LoVo (cell line): Measurements from ENCODE around the gene NFATC1.

ENCODE experiments used
- DNase-seq: peaks from one replicate; pipeline ENCODE4 v3.0.0-alpha.2; 2016; ENCODE audit warnings: low spot score

NFATC1 gene

GRCh38 chr18:79507546-79508480 is 112.1 kb downstream of the NFATC1 start:
- DNase-seq: no peak

GRCh38 chr18:79508565-79509535 is 113.1 kb downstream of the NFATC1 start:
- DNase-seq: no peak

GRCh38 chr18:79509536-79509930 is 113.8 kb downstream of the NFATC1 start:
- no peak for DNase-seq

- DNase-seq: no peak
These were observed 114.4 kb downstream of the NFATC1 start for GRCh38 chr18:79510046-79510685.

GRCh38 chr18:79510731-79511241 is 115.1 kb downstream of the NFATC1 start:
- no peak for DNase-seq

- DNase-seq: no peak
These were observed 115.5 kb downstream of the NFATC1 start for GRCh38 chr18:79511271-79511670.

- no peak for DNase-seq
These were observed 116.1 kb downstream of the NFATC1 start for GRCh38 chr18:79511671-79512301.

GRCh38 chr18:79512461-79513380 is 117.0 kb downstream of the NFATC1 start:
- no peak for DNase-seq

- no peak for DNase-seq
These were observed 117.8 kb downstream of the NFATC1 start for GRCh38 chr18:79513381-79514081.

GRCh38 chr18:79515331-79515730 is 119.6 kb downstream of the NFATC1 start:
- DNase-seq: no peak

- DNase-seq: no peak
These were observed 120.2 kb downstream of the NFATC1 start for GRCh38 chr18:79515944-79516351.

GRCh38 chr18:79516441-79516931 is 120.8 kb downstream of the NFATC1 start:
- DNase-seq: no peak

GRCh38 chr18:79517341-79517740 is 121.6 kb downstream of the NFATC1 start:
- DNase-seq: no peak

- no peak for DNase-seq
These were observed 122.4 kb downstream of the NFATC1 start for GRCh38 chr18:79518028-79518682.

GRCh38 chr18:79518683-79519128 is 123.0 kb downstream of the NFATC1 start:
- DNase-seq: no peak

- DNase-seq: no peak
These were observed 124.2 kb downstream of the NFATC1 start for GRCh38 chr18:79519751-79520477.

- no peak for DNase-seq
These were observed 125.0 kb downstream of the NFATC1 start for GRCh38 chr18:79520478-79521390.
